GM12891 (cell line): ENCODE results near the gene TBC1D1.

ENCODE experiments used
- POLR2A ChIP-seq: IDR thresholded peaks from 2 replicates; pipeline ENCODE4 v1.6.1; 2011; ENCODE audit warnings: low read depth, low read length, control low read depth
- POLR2AphosphoS5 ChIP-seq: IDR thresholded peaks from 2 replicates; pipeline ENCODE4 v1.6.1; 2011; ENCODE audit warnings: low read depth, low read length, control low read depth
- POU2F2 ChIP-seq: IDR thresholded peaks from 2 replicates; pipeline ENCODE4 v1.6.1; 2011; ENCODE audit warnings: low read depth, mild to moderate bottlenecking, control low read depth, low read length, moderate library complexity

- TF ChIP-seq POLR2A (no peak; the same call in 1 of the 2 replicates), POLR2AphosphoS5 (no peak), POU2F2 (no peak)
Observed at GRCh38 chr4:38177641-38178391, 286.9 kb downstream of the TBC1D1 start.
